ENCODE results near the gene FECH.
"Not testable (repeated sequence)": the region's sequence is repeated elsewhere in the genome, so short reads cannot be mapped to it uniquely, and the experiment has no call there.

The FECH gene

GRCh38 chr18:57527556-57528229 lies 58.8 kb downstream of the FECH start:
- no peak for DNase-seq

GRCh38 chr18:57523171-57523956 lies 63.1 kb downstream of the FECH start:
- DNase-seq = no peak

- DNase-seq = not testable (repeated sequence)
Measured at GRCh38 chr18:57522348-57522747, 64.2 kb downstream of the FECH start.

- DNase-seq = no peak
Measured at GRCh38 chr18:57519668-57520424, 66.7 kb downstream of the FECH start.

- no peak for DNase-seq
Measured at GRCh38 chr18:57518533-57518932, 68.0 kb downstream of the FECH start.

- DNase-seq = no peak
Measured at GRCh38 chr18:57516056-57516455, 70.4 kb downstream of the FECH start.

- DNase-seq = no peak
Measured at GRCh38 chr18:57505231-57505630, 81.3 kb downstream of the FECH start.

GRCh38 chr18:57502624-57503023 lies 83.9 kb downstream of the FECH start:
- DNase-seq = no peak

- no peak for DNase-seq
Measured at GRCh38 chr18:57498682-57499256, 87.7 kb downstream of the FECH start.

All from activated T-cell treated with anti-CD3 and anti-CD28 coated beads for 4 hours (primary cell).